H1 (cell line): ENCODE measurements around the gene INPP5B. TPM values are rescaled to one million over a fixed set of nuclear protein-coding genes. Genes with fewer than 3 reads are reported as not detected.

Experiments used
- CHD7 ChIP-seq: fragments of 300-600 bp; sonication (generic); IDR thresholded peaks from 2 replicates; pipeline ENCODE4 v1.7.1; 2012; ENCODE audit warnings: low read length, moderate library complexity, mild to moderate bottlenecking, inconsistent platforms; ENCODE audit not compliant: insufficient replicate concordance
- CTCF ChIP-seq, 3 experiments: IDR thresholded peaks; 1 replicate in 2 of 3; 2 replicates in 1 of 3; pipeline versions ENCODE4 v1.5.1 to v1.6.1; 2011; ENCODE audit warnings: low read length in 3 of 3, mild to moderate bottlenecking in 3 of 3, inconsistent platforms in 2 of 3, low read depth in 1 of 3, moderate library complexity in 1 of 3; ENCODE audit not compliant: insufficient read depth in 1 of 3; ENCODE audit errors: control extremely low read depth in 1 of 3
- HDAC6 ChIP-seq: IDR thresholded peaks from one replicate; pipeline ENCODE4 v1.7.1; 2012; ENCODE audit warnings: low read depth, mild to moderate bottlenecking, inconsistent platforms, low read length, moderate library complexity
- polyA plus RNA-seq, 7 experiments: library from polyadenylated mRNA; depleted of rRNA in 3 of 7; stranded (reverse) in 5 of 7; unstranded in 2 of 7; fragments of >200 nt in 5 of 7; fragments of 200-250 nt in 2 of 7; gene quantifications; 1 replicate in 5 of 7; 2 replicates in 1 of 7; 4 replicates in 1 of 7; pipeline versions ENCODE4 v1.2.1 to v1.2.3, GENCODE V29; 2011 to 2013; ENCODE audit warnings: missing spikeins in 2 of 7, mixed read lengths in 2 of 7
- total RNA-seq: library from RNA; stranded (reverse); fragmentation: NEBNext Ultra II Directional; extraction: Animal tissue kit (Norgen Biotek cat#: 25700); gene quantifications from 2 replicates; pipeline ENCODE4 v1.2.1, GENCODE V29; 2021

INPP5B gene
- total and polyA plus RNA-seq, 2 of the 8 experiments (the other 6 are each of a cell fraction or from before 2014, with no cell fraction given): 14.0 to 23.7 TPM

GRCh38 chr1:37890378-37891014 lies 56.4 kb downstream of the INPP5B start (continued):
- TF ChIP-seq CHD7 (no peak), CTCF (IDR thresholded peaks at IDR 0.05; ENCODE audit: control extremely low read depth in 1 of 3, insufficient read depth in 1 of 3, low read depth in 1 of 3, low read length in 3 of 3) (peak in 1 of 3 experiments; percentile 29; a peak in 1 of 4 replicates), HDAC6 (no peak)
